NOMO-1 treated with DMSO at 0.1 percent for 48 hours (cell line): ENCODE results near the gene MCC.

ENCODE experiments used
- DNase-seq: peaks from one replicate; lab custom pipeline; 2025; ENCODE audit not compliant: unreplicated experiment; lab: John Stamatoyannopoulos, UW

Gene MCC

GRCh38 chr5:113325054-113325453 lies 163.2 kb downstream of the MCC start:
- no peak for DNase-seq

GRCh38 chr5:113321276-113321675 lies 167.0 kb downstream of the MCC start:
- no peak for DNase-seq

- DNase-seq, result no peak
These were observed 167.9 kb downstream of the MCC start for GRCh38 chr5:113320273-113320780.

- no peak for DNase-seq
These were observed 168.8 kb downstream of the MCC start for GRCh38 chr5:113319256-113320053.

- no peak for DNase-seq
These were observed 170.6 kb downstream of the MCC start for GRCh38 chr5:113317636-113318035.

GRCh38 chr5:113311301-113311700 lies 177.0 kb downstream of the MCC start:
- DNase-seq, result no peak

GRCh38 chr5:113302120-113302519 lies 186.1 kb downstream of the MCC start:
- DNase-seq, result peak; percentile 77

- DNase-seq, result no peak
These were observed 188.7 kb downstream of the MCC start for GRCh38 chr5:113299591-113299990.

- no peak for DNase-seq
These were observed 191.6 kb downstream of the MCC start for GRCh38 chr5:113296676-113297075.

- DNase-seq, result no peak
These were observed 193.1 kb downstream of the MCC start for GRCh38 chr5:113295111-113295539.

GRCh38 chr5:113294311-113295110 lies 193.7 kb downstream of the MCC start:
- peak; percentile 43 for DNase-seq

GRCh38 chr5:113293975-113294310 lies 194.3 kb downstream of the MCC start:
- DNase-seq, result no peak

- peak; percentile 31 for DNase-seq
These were observed 194.9 kb downstream of the MCC start for GRCh38 chr5:113293068-113293974.

GRCh38 chr5:113292462-113292861 lies 195.8 kb downstream of the MCC start:
- no peak for DNase-seq

- no peak for DNase-seq
These were observed 204.7 kb downstream of the MCC start for GRCh38 chr5:113283558-113283957.

GRCh38 chr5:113282472-113282871 lies 205.8 kb downstream of the MCC start:
- no peak for DNase-seq

GRCh38 chr5:113281194-113281593 lies 207.1 kb downstream of the MCC start:
- no peak for DNase-seq

- no peak for DNase-seq
These were observed 207.7 kb downstream of the MCC start for GRCh38 chr5:113280541-113280940.

- DNase-seq, result peak; percentile 61
These were observed 209.3 kb downstream of the MCC start for GRCh38 chr5:113278976-113279375.

GRCh38 chr5:113276493-113276892 lies 211.8 kb downstream of the MCC start:
- no peak for DNase-seq

- no peak for DNase-seq
These were observed 212.3 kb downstream of the MCC start for GRCh38 chr5:113276001-113276400.
